Kidney (tissue), 14 donors: ENCODE measurements around the gene SLC12A7. TPM values are rescaled to one million over a fixed set of nuclear protein-coding genes. Genes with fewer than 3 reads are reported as not detected.

Experiments used
- DNase-seq, 5 donors: peaks; one replicate each; pipeline ENCODE4 v3.0.0-alpha.2; 2013 to 2020
- FAIRE-seq: peaks from 2 replicates; lab custom pipeline; 2012; peaks lifted over from hg19 to GRCh38; lab: Jason Lieb, UNC
- H3K27ac ChIP-seq, 2 donors: one replicate each; pipeline ENCODE4 v1.7.0; 2013; ENCODE audit warnings: low read depth in 2 of 2, low read length in 2 of 2, inconsistent platforms in 1 of 2
- H3K27me3 ChIP-seq: one replicate; pipeline ENCODE4 v1.7.1; 2013; ENCODE audit warnings: low read length, inconsistent platforms; ENCODE audit not compliant: control insufficient read depth, insufficient read depth
- H3K36me3 ChIP-seq, 3 donors: one replicate each; pipeline versions ENCODE4 v1.7.0 to v1.7.1; 2013; ENCODE audit warnings: low read length in 3 of 3, control low read depth in 1 of 3, inconsistent platforms in 1 of 3; ENCODE audit not compliant: insufficient read depth in 3 of 3, control insufficient read depth in 2 of 3
- H3K4me1 ChIP-seq, 3 donors: one replicate each; pipeline versions ENCODE4 v1.7.0 to v1.7.1; 2013; ENCODE audit warnings: low read length in 3 of 3, inconsistent platforms in 1 of 3, low read depth in 1 of 3; ENCODE audit not compliant: control insufficient read depth in 2 of 3, insufficient read depth in 2 of 3
- H3K4me3 ChIP-seq, 3 donors: one replicate each; pipeline versions ENCODE4 v1.7.0 to v1.8.1; 2013; ENCODE audit warnings: low read length in 3 of 3, control low read depth in 1 of 3, inconsistent platforms in 1 of 3
- H3K9ac ChIP-seq, 3 donors: one replicate each; pipeline versions ENCODE4 v1.7.0 to v1.7.1; 2013; ENCODE audit warnings: low read length in 3 of 3, control low read depth in 1 of 3, inconsistent platforms in 1 of 3
- H3K9me3 ChIP-seq, 3 donors: one replicate each; pipeline versions ENCODE4 v1.7.0 to v1.7.1; 2013; ENCODE audit warnings: low read length in 3 of 3, control low read depth in 1 of 3, inconsistent platforms in 1 of 3; ENCODE audit not compliant: control insufficient read depth in 2 of 3, insufficient read depth in 1 of 3
- CTCF ChIP-seq: IDR thresholded peaks from 3 replicates; pipeline ENCODE4 v1.5.1; 2012; ENCODE audit warnings: mild to moderate bottlenecking, moderate library complexity, borderline replicate concordance; ENCODE audit not compliant: insufficient read depth; ENCODE audit errors: extremely low read depth
- intact Hi-C: fragments of 100-400 bp; cut with DNase I; formaldehyde crosslinking; loops from one replicate; pipeline ENCODE4 v1.11.1; 2022
- polyA plus RNA-seq: library from polyadenylated mRNA; stranded (reverse); fragments of 350-450 nt; fragmentation: Illumina TruSeq; extraction: RNeasy Lipid Tissue Mini Kit (QIAGEN cat#74804); gene quantifications from one replicate; pipeline ENCODE4 v1.2.3, GENCODE V29; 2014; ENCODE audit warnings: low read depth, low replicate concordance; ENCODE audit not compliant: insufficient read depth
- total RNA-seq: library from RNA; stranded (reverse); fragmentation: NEBNext Ultra II Directional; extraction: Animal tissue kit (Norgen Biotek cat#: 25700); gene quantifications from one replicate; pipeline ENCODE4 v1.2.1, GENCODE V29; 2021
- donor health status: control.
- donor health status: control.
- donor health status: control.
- donor health status: control.
- donor health status: control.
- donor health status: DM: yes; HTN: yes; CAD: no.
- donor health status: Normal renal cell carcinoma (clear cell type).

SLC12A7 gene
- total and polyA plus RNA-seq, 2 donors from 2014 or later = 28.2 to 92.9 TPM

GRCh38 chr5:1156033-1156753, 44.3 kb upstream of the SLC12A7 start:
- Histone ChIP-seq H3K9me3 (no peaks in the 10 kb centered on the region), H3K27ac (no peak overlapping the region), H3K27me3 (peaks cover 3% of the 10 kb centered on the region), H3K4me1 (no peaks in the 10 kb centered on the region), H3K36me3 (no peaks in the 10 kb centered on the region), H3K9ac (no peak overlapping the region), H3K4me3 (no peak overlapping the region)
- peak in 2 of 5 donors; percentile 26 to 44 for DNase-seq
- intact Hi-C loops = loop anchor here (10.0 kb wide), 1 partner anchor 221 kb away; no protein-coding TSS in a partner anchor
- no peak for TF ChIP-seq CTCF
- no peak for FAIRE-seq

- no peaks in the 10 kb centered on the region for H3K36me3 ChIP-seq
- DNase-seq = no peak
- H3K27ac ChIP-seq = no peak overlapping the region
- H3K9ac ChIP-seq = no peak overlapping the region
- H3K4me3 ChIP-seq = no peak overlapping the region
- no peaks in the 10 kb centered on the region for H3K4me1 ChIP-seq
- H3K9me3 ChIP-seq = no peaks in the 10 kb centered on the region
- peaks cover 3% of the 10 kb centered on the region for H3K27me3 ChIP-seq
- no peak for FAIRE-seq
- TF ChIP-seq CTCF = no peak
- intact Hi-C loops = loop anchor here (10.0 kb wide), 1 partner anchor 221 kb away; no protein-coding TSS in a partner anchor
Measured at GRCh38 chr5:1155191-1156032, 43.5 kb upstream of the SLC12A7 start.

DNA sequence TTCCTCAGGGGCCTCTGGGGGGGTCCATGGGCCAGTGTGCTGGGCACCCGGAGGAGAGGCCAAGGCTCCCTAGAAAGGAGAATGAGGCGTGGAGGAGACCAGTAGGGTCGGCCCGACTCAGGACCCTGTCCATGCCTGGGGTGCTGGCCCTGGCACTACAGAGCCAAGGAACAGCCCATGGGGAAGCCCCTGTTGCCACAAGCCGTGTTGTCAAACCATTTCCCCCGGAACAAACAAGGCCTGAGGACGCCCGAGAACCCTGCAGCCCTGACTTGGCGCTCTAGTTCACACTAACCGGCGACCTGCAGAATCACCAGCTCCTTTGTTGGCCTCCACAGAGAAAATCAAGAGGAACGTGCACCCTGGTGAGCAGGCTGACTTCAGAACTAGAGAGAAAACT, 41.6 kb upstream of the SLC12A7 start:
- DNase-seq (no peak), FAIRE-seq (no peak)
- Histone ChIP-seq H3K4me1 (no peaks in the 10 kb centered on the region), H3K27ac (no peak overlapping the region), H3K36me3 (no peaks in the 10 kb centered on the region), H3K27me3 (peaks cover 3% of the 10 kb centered on the region), H3K9me3 (no peaks in the 10 kb centered on the region), H3K4me3 (no peak overlapping the region), H3K9ac (no peak overlapping the region)
- intact Hi-C loops = loop anchor here (10.0 kb wide), 1 partner anchor 219 kb away; no protein-coding TSS in a partner anchor
- no peak for TF ChIP-seq CTCF
